Stimulated activated CD8-positive, alpha-beta memory T cell treated with anti-CD3 and anti-CD28 coated beads, Interleukin-4, amount 100 ng/mL, for 1 hour (primary cell): ENCODE data around the gene TNRC18.

Experiments
- DNase-seq, 2 donors: peaks; one replicate each; pipeline ENCODE4 v3.0.0-alpha.2; 2020; ENCODE audit warnings: low read depth in 2 of 2, low spot score in 1 of 2

The TNRC18 gene

GRCh38 chr7:5452470-5452899 lies 28.9 kb upstream of the TNRC18 start:
- DNase-seq, result no peak

DNA sequence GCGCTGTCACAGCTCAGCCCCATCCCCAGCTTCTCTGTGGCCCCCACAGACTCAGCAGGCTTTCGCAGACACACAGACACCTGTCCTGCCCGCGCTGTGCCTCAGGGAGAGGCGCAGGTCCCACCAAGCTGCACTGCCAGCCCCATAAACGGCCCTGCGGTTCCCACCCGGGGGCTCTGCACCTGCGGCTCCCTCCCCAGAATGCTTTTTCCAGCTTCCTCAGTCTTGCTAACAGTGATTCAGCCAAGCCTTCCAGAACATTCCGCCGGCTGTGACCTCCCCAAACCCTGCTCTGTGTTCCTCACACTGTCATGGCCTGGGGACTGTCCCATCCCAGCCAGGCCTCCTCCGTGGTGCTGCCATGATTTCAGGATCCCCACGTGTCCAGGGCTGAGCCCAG lies 27.8 kb upstream of the TNRC18 start:
- no peak for DNase-seq

GRCh38 chr7:5450549-5451327 lies 27.1 kb upstream of the TNRC18 start:
- peak in 1 of 2 donors; percentile 21 for DNase-seq

- DNase-seq, result no peak
Measured at GRCh38 chr7:5448378-5449037, 24.9 kb upstream of the TNRC18 start.

- DNase-seq, result no peak
Measured at GRCh38 chr7:5445981-5446594, 22.5 kb upstream of the TNRC18 start.

- DNase-seq, result no peak
Measured at GRCh38 chr7:5443678-5444077, 20.0 kb upstream of the TNRC18 start.

DNA sequence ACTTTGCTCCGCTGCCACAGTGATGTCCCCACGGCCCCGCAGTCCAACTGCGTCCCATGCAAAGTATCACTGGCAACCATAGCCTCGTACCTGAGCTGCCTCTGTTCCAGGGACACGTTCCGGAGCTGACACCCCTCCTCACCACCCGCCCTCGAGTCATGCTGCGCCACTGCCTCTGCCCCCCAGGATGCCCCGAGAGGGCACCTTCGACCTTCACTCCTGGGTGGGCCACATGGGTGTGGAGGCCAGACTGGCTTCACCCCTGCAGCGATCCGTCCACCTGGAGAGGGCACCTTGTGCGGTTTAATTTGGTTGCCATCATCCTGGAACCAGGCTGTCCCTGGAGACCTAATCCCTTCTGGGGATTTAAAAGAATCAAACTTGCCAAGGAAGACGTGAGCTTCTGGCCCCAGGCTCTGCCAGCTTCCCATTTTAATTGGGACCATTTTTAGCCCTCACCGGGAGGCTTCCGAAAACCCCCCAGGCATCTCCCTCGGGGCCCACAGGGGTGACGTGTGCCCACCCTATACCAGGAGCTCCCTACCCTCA lies 19.2 kb upstream of the TNRC18 start:
- no peak for DNase-seq

- no peak for DNase-seq
Measured at GRCh38 chr7:5441840-5442503, 18.3 kb upstream of the TNRC18 start.

- no peak for DNase-seq
Measured at GRCh38 chr7:5439572-5440496, 16.2 kb upstream of the TNRC18 start.

DNA sequence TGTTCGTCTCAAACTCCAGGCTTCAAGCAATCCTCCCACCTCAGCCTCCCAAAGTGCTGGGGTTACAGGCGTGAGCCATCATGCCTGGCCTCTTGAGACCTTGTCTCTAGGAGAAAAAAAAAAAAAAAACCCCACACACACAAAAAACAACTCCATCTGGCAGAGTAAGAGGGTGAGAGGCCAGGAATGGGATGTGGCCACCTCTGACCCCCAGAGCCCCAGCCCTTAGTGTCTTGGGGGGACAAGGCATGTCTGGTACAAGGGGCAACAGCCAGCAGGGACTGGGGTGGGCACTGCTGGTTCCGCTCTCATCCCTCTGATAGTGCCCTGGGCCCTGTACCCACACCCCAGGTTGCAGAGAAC lies 15.6 kb upstream of the TNRC18 start:
- DNase-seq, result no peak

- no peak for DNase-seq
Measured at GRCh38 chr7:5437987-5438386, 14.4 kb upstream of the TNRC18 start.

DNA sequence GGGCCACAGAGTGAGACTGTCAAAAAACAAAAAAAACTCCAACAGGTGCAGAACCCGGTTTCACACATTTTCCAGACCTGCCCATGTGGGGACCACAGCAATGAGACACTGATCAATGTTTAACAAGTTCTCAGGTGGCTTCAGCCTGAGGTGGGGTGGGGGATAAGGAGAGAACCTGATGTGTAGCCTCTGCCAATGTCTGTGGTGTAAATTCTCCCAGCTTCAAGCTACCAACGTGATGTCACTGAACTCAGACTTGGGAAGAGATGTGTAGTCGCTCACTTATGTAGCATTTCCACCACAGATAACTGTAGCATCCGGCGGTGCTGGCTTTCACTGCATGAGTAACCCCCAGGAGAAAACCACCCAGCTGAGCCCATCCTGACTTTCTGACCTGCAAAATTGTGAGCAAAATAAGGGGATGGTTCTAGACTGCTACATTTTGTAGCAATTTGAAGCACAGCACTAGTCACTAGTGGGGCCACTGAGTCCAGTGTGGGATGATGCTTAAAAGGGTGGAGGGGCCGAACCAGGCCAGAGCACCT lies 13.8 kb upstream of the TNRC18 start:
- DNase-seq, result no peak

DNA sequence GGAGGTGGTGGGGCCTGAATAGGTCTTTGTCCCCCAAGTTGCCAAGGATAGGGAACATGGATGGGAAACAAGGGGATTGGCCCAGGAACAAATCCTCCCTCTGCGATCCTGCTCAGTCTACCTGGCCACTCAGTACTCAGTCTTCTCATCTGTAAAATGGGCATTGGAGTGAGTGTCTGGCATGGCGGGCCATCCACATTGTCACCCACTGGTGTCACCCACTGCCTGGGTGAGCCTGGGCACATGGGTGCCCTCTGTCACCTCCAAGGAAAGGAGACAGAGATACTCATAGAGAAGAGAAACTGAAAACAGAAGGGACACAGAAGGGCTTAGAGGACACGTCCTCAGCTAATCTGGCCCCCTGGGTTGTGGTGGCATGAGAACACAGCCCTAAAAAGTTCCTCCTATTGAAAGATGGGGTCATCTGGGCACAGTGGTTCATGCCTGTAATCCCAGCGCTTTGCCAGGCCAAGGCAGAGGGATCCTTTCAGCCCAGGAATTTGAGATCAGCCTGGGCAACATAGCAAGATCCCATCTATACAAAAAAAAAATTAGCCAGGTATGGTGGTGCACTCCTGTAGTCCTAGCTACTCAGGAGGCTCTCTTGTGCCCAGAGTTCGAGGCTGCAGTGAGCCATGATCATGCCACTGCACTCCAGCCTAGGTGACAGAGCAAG lies 12.5 kb upstream of the TNRC18 start:
- DNase-seq, result no peak

GRCh38 chr7:5435291-5436002 lies 11.8 kb upstream of the TNRC18 start:
- DNase-seq, result no peak

- no peak for DNase-seq
Measured at GRCh38 chr7:5433181-5433580, 9.5 kb upstream of the TNRC18 start.

GRCh38 chr7:5432691-5433090 lies 9.1 kb upstream of the TNRC18 start:
- DNase-seq, result no peak

DNA sequence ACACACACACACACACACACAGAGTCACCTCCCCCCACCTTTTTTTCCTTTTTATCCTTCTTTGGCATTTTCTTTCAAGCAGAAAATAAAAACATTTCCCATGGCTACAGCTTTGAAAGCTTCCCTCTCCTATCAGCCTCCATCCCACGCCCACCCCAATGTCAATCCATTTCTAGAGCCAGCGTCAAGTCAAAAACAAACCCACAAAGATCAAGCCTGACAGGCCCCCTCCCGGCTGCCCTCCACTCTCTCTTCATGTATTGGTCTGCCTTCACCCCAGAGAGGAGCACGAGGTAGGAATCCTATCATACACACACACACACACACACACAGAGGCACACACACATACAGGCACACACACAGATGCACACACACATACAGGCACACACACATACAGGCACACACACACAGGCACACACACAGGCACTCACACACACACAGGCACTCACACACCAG lies 8.0 kb upstream of the TNRC18 start:
- no peak for DNase-seq

GRCh38 chr7:5430612-5430947 lies 6.9 kb upstream of the TNRC18 start:
- DNase-seq, result no peak
